Stomach (tissue), 9 donors: Measurements from ENCODE around the gene PRKCH. TPM values are rescaled to one million over a fixed set of nuclear protein-coding genes. Genes with fewer than 3 reads are reported as not detected.

ENCODE experiments used
- DNase-seq, 2 donors: peaks; one replicate each; pipeline versions ENCODE4 v3.0.0 to v3.0.0-alpha.2; 2013 to 2019
- H3K27ac ChIP-seq, 5 donors: fragments of 200-600 bp in 4 of 5; sonication (generic) in 4 of 5; one replicate each; pipeline ENCODE4 v1.5.1; 2013 to 2019; ENCODE audit warnings: mild to moderate bottlenecking in 1 of 5, moderate library complexity in 1 of 5
- H3K27me3 ChIP-seq, 3 donors: fragments of 200-600 bp; sonication (generic); one replicate each; pipeline ENCODE4 v1.5.1; 2017 to 2019; ENCODE audit warnings: mixed run types in 1 of 3
- H3K36me3 ChIP-seq, 4 donors: fragments of 200-600 bp; sonication (generic); 1 replicate in 3 of 4; 2 replicates in 1 of 4; pipeline ENCODE4 v1.5.1; 2016 to 2019
- H3K4me1 ChIP-seq, 4 donors: fragments of 200-600 bp; sonication (generic); one replicate each; pipeline ENCODE4 v1.5.1; 2016 to 2019
- H3K4me3 ChIP-seq, 4 donors: fragments of 200-600 bp; sonication (generic) in 3 of 4; one replicate each; pipeline ENCODE4 v1.5.1; 2016 to 2019; ENCODE audit warnings: mild to moderate bottlenecking in 1 of 4
- H3K9me3 ChIP-seq, 4 donors: fragments of 200-600 bp; sonication (generic); one replicate each; pipeline ENCODE4 v1.5.1; 2016 to 2019
- CTCF ChIP-seq, 7 experiments: fragments of 450-650 bp in 4 of 7; fragments of 200-600 bp in 3 of 7; sonication (generic) in 3 of 7; IDR thresholded peaks; one replicate each; pipeline ENCODE4 v1.5.1; 2016 to 2019; ENCODE audit warnings: antibody characterized with exemption in 7 of 7, control low read depth in 2 of 7, mild to moderate bottlenecking in 1 of 7
- EP300 ChIP-seq: sonication (generic); formaldehyde crosslinking; IDR thresholded peaks from one replicate; pipeline ENCODE4 v1.6.1; 2017; ENCODE audit warnings: antibody characterized with exemption
- POLR2A ChIP-seq, 4 donors: fragments of 450-650 bp; IDR thresholded peaks; one replicate each; pipeline ENCODE4 v1.6.1; 2016; ENCODE audit warnings: antibody characterized with exemption in 4 of 4, control low read depth in 2 of 4, mild to moderate bottlenecking in 1 of 4, moderate library complexity in 1 of 4
- POLR2AphosphoS5 ChIP-seq, 3 donors: sonication (generic); formaldehyde crosslinking; IDR thresholded peaks; one replicate each; pipeline ENCODE4 v1.6.1; 2016; ENCODE audit warnings: antibody characterized with exemption in 3 of 3
- WGBS, 5 donors: extraction: QIAGEN DNeasy Blood & Tissue Kit in 3 of 5; methylation state at CpG; one replicate each; pipeline versions ENCODE4 v1.1.5 to v1.1.7; 2013 to 2018; 5-methylcytosine and 5-hydroxymethylcytosine counted together
- intact Hi-C: fragments of 100-400 bp; cut with DNase I; formaldehyde crosslinking; loops from one replicate; pipeline ENCODE4 v1.15.1; 2023; ENCODE audit warnings: low total_unique reads
- polyA plus RNA-seq, 3 donors: library from polyadenylated mRNA; stranded (reverse); fragments of 200-250 nt; gene quantifications; one replicate each; pipeline ENCODE4 v1.2.3, GENCODE V29; 2013
- total RNA-seq, 5 donors: library from RNA; depleted of rRNA; stranded (reverse); fragments of >200 nt; gene quantifications; one replicate each; pipeline versions ENCODE4 v1.1.0 to v1.2.3, GENCODE V29; 2014 to 2016
- donor health status: healthy with polysubstance abuse.
- donor health status: Bipolar disorder and iron deficiency.
- donor health status: healthy.

Gene PRKCH
- total and polyA plus RNA-seq, 8 donors = 5.5 to 84.0 (median 14.7) TPM

GRCh38 chr14:61598980-61599379 is 277.6 kb downstream of the PRKCH start:
- Histone ChIP-seq H3K4me1 (peaks cover 15 to 46% (median 18%) of the 10 kb centered on the region in 4 donors), H3K27ac (peak overlapping the region in 4 of 5 donors; percentile 33 to 55 (median 46)), H3K27me3 (no peaks in the 10 kb centered on the region), H3K4me3 (no peak overlapping the region), H3K9me3 (no peaks in the 10 kb centered on the region), H3K36me3 (no peaks in the 10 kb centered on the region)
- DNase-seq = no peak
- no peak for TF ChIP-seq CTCF (IDR thresholded peaks at IDR 0.05)
- TF ChIP-seq EP300 = no peak
- TF ChIP-seq POLR2A (IDR thresholded peaks at IDR 0.05) = no peak
- TF ChIP-seq POLR2AphosphoS5 (IDR thresholded peaks at IDR 0.05) = peak in 1 of 3 donors; percentile 5
- intact Hi-C loops = no loop called here
- 4 to 11% (median 10%) methylated on average over 1 of the region's 1 CpG for WGBS, 5 donors

GRCh38 chr14:61599942-61600341 is 278.6 kb downstream of the PRKCH start:
- WGBS, 5 donors = 45 to 71% (median 55%) methylated on average over 1 of the region's 1 CpG
- H3K4me1 ChIP-seq = peaks cover 15 to 46% (median 18%) of the 10 kb centered on the region in 4 donors
- intact Hi-C loops = no loop called here
- H3K27me3 ChIP-seq = no peaks in the 10 kb centered on the region
- H3K9me3 ChIP-seq = no peaks in the 10 kb centered on the region
- peak overlapping the region in 1 of 5 donors; percentile 55 for H3K27ac ChIP-seq
- no peak for TF ChIP-seq CTCF (IDR thresholded peaks at IDR 0.05)
- TF ChIP-seq POLR2A (IDR thresholded peaks at IDR 0.05) = no peak
- no peak for TF ChIP-seq POLR2AphosphoS5 (IDR thresholded peaks at IDR 0.05)
- no peak for TF ChIP-seq EP300
- no peak for DNase-seq
- H3K36me3 ChIP-seq = no peaks in the 10 kb centered on the region
- no peak overlapping the region for H3K4me3 ChIP-seq

Other genes starting within 250 kb of the PRKCH start
- gene TMEM30B, start 40.2 kb upstream of the PRKCH start, total RNA-seq = 10 to 100 TPM; 15.8 to 52.2 (median 22.0) TPM
- gene TMEM30B, start 40.2 kb upstream of the PRKCH start, polyA plus RNA-seq = 10 to 100 TPM; 11.2 to 14.6 (median 12.5) TPM